WTC11 (cell line): ENCODE data around the gene POLD1.

Experiments
- ATF6 ChIP-seq: sonication (generic); formaldehyde crosslinking; IDR thresholded peaks from 2 replicates; pipeline ENCODE4 v1.8.1; 2023; ENCODE audit warnings: mild to moderate bottlenecking, missing genetic modification reagents
- E2F1 ChIP-seq: sonication (generic); formaldehyde crosslinking; IDR thresholded peaks from 2 replicates; pipeline ENCODE4 v1.8.0; 2022; ENCODE audit warnings: mild to moderate bottlenecking, missing genetic modification reagents
- ESRRA ChIP-seq: sonication (generic); formaldehyde crosslinking; IDR thresholded peaks from 2 replicates; pipeline ENCODE4 v1.8.1; 2022; ENCODE audit warnings: mild to moderate bottlenecking, missing genetic modification reagents, borderline replicate concordance
- KAT7 ChIP-seq: sonication (generic); formaldehyde crosslinking; IDR thresholded peaks from 2 replicates; pipeline ENCODE4 v1.8.1; 2023; ENCODE audit warnings: missing genetic modification reagents, mild to moderate bottlenecking, borderline replicate concordance
- MLX ChIP-seq: sonication (generic); formaldehyde crosslinking; IDR thresholded peaks from 2 replicates; pipeline ENCODE4 v1.8.1; 2023; ENCODE audit warnings: mild to moderate bottlenecking, missing genetic modification reagents, moderate library complexity
- SP1 ChIP-seq: sonication (generic); formaldehyde crosslinking; conservative IDR thresholded peaks from 2 replicates; pipeline ENCODE4 v1.8.1; 2022; ENCODE audit warnings: missing genetic modification reagents
- TF ChIP-seq, protein P1 (sequence below): fragments of 200-600 bp; IDR thresholded peaks from 2 replicates; pipeline ENCODE4 v1.8.0; 2022; ENCODE audit warnings: antibody characterized with exemption
- TF ChIP-seq, protein P2 (sequence below): sonication (generic); formaldehyde crosslinking; IDR thresholded peaks from 2 replicates; pipeline ENCODE4 v1.8.1; 2022; ENCODE audit warnings: mild to moderate bottlenecking, moderate library complexity, missing genetic modification reagents
- TF ChIP-seq, protein P3 (sequence below): sonication (generic); formaldehyde crosslinking; IDR thresholded peaks from 2 replicates; pipeline ENCODE4 v1.8.1; 2022; ENCODE audit warnings: low read depth, missing genetic modification reagents, borderline replicate concordance

DNA sequence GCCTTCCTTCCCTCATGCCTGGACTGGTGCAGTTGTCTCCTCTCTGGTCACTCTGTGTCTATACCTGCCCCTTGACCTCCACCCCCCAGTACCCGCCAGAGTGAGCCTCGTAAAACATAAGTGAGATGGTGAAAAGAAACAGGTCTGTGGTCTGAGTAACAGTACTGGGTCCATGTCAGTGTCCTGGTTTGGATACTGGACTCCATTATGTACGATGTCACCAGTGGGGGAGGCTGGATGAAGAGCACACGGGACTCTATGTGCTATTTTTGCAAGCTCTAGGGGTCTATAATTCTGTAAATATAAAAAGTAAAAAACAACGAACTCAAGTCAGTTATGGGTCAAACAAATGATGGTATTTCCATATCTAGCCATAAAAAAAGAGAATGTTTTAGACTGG, 62.9 kb downstream of the POLD1 start:
- TF ChIP-seq, protein P1, sequence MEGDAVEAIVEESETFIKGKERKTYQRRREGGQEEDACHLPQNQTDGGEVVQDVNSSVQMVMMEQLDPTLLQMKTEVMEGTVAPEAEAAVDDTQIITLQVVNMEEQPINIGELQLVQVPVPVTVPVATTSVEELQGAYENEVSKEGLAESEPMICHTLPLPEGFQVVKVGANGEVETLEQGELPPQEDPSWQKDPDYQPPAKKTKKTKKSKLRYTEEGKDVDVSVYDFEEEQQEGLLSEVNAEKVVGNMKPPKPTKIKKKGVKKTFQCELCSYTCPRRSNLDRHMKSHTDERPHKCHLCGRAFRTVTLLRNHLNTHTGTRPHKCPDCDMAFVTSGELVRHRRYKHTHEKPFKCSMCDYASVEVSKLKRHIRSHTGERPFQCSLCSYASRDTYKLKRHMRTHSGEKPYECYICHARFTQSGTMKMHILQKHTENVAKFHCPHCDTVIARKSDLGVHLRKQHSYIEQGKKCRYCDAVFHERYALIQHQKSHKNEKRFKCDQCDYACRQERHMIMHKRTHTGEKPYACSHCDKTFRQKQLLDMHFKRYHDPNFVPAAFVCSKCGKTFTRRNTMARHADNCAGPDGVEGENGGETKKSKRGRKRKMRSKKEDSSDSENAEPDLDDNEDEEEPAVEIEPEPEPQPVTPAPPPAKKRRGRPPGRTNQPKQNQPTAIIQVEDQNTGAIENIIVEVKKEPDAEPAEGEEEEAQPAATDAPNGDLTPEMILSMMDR, result no peak
- TF ChIP-seq MLX, result no peak
- TF ChIP-seq, protein P2, sequence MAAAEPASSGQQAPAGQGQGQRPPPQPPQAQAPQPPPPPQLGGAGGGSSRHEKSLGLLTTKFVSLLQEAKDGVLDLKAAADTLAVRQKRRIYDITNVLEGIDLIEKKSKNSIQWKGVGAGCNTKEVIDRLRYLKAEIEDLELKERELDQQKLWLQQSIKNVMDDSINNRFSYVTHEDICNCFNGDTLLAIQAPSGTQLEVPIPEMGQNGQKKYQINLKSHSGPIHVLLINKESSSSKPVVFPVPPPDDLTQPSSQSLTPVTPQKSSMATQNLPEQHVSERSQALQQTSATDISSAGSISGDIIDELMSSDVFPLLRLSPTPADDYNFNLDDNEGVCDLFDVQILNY (CRISPR knock-in tag), result no peak
- TF ChIP-seq SP1 (CRISPR knock-in tag), result no peak
- no peak for TF ChIP-seq KAT7
- TF ChIP-seq ESRRA (CRISPR knock-in tag), result no peak
- TF ChIP-seq ATF6 (CRISPR knock-in tag), result no peak
- TF ChIP-seq, protein P3, sequence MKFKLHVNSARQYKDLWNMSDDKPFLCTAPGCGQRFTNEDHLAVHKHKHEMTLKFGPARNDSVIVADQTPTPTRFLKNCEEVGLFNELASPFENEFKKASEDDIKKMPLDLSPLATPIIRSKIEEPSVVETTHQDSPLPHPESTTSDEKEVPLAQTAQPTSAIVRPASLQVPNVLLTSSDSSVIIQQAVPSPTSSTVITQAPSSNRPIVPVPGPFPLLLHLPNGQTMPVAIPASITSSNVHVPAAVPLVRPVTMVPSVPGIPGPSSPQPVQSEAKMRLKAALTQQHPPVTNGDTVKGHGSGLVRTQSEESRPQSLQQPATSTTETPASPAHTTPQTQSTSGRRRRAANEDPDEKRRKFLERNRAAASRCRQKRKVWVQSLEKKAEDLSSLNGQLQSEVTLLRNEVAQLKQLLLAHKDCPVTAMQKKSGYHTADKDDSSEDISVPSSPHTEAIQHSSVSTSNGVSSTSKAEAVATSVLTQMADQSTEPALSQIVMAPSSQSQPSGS (CRISPR knock-in tag), result no peak
- TF ChIP-seq E2F1 (CRISPR knock-in tag), result no peak
